NK-92 treated with Interleukin-12 subunit alpha and Interleukin-12 subunit beta, amount 100 ng/mL, for 24 hours (cell line): ENCODE data around the gene MRPL47.

Experiments used
- DNase-seq: peaks from one replicate; lab custom pipeline; 2025; lab: John Stamatoyannopoulos, UW

The MRPL47 gene

GRCh38 chr3:179590669-179591068 lies 13.8 kb downstream of the MRPL47 start:
- DNase-seq: no peak

DNA sequence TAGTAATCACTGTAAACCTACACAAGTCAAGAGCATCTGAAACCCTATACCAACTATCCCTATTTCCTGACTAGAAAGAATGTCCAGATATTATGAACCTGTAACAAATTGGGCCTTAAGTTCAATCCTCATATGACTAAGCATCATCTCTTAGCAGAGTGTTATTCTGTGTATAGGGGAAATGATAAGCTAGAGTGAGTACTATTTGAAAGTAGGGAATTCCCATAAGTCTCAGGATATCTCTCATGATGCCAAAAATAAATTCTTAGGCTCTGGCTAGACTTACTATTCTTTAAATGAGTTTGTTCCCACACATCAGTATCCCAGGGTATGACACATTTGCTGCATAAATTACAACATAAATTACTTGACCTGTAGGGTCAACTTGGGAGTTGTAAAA lies 15.3 kb downstream of the MRPL47 start:
- DNase-seq: no peak

DNA sequence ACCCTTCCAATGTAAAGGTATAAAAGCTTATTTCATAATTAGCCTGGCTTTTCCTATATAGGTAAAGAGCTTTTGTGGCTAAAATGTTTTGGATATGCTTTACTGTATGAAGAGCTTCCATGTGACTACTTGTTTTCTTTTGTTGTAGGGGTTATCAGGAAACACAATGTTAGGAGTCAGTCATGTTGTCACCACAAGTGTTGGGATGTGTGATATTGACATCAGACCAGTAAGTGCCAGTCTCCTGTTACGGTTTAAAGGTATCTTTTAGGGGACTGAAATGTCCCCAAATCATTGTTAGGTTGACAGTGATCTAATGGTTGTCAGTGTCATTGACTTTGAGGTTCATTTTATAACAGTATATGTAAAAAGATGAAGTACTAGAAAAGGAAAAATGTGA lies 23.4 kb downstream of the MRPL47 start:
- no peak for DNase-seq

GRCh38 chr3:179565496-179565895 lies 38.9 kb downstream of the MRPL47 start:
- DNase-seq: no peak

GRCh38 chr3:179563271-179563783 lies 41.1 kb downstream of the MRPL47 start:
- peak; percentile 66 for DNase-seq

- DNase-seq: peak; percentile 99
Observed at GRCh38 chr3:179562591-179563270, 41.7 kb downstream of the MRPL47 start, which contains the start of gene ACTL6A. Gene ACTL6A (plus strand): TSS chr3:179562926. CDS start chr3:179563093, 167 bp downstream.

GRCh38 chr3:179560791-179561190 lies 43.6 kb downstream of the MRPL47 start:
- no peak for DNase-seq

- DNase-seq: peak; percentile 23
Observed at GRCh38 chr3:179558742-179559364, 45.6 kb downstream of the MRPL47 start.

DNA sequence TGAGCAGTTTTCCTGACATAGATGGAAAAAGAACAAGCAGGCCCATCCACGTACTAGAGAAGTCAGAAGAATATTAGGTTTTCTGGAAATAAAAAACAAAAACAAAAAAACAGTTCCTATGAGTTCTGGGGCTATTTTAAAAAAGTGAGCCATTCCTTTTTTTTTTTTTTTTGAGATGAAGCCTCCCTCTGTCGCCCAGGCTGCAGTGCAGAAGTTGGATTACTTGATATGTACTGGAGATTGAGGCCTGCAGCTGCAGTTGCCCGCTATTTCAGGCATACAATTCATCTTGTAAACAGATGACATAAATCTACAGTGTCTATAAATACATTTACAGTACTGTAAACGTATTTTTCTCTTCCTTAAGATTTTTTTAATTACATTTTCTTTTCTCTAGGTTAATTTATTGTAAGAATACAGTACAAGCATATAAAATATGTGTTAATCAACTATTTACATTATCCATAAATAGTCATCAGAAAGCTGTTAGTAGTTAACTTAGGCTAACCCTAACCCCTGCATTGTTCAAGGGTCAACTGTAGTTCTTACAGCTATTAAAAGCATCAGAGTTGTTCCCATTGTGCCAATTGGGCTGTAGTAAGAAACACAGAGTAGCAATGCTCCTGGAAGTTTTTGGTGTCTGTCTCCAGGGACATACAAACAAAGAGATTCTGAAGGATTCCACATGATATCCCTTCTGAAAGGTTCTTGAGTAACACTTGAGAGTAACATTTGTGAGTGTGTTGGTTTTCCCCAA lies 52.9 kb downstream of the MRPL47 start:
- no peak for DNase-seq

GRCh38 chr3:179546814-179547241 lies 57.6 kb downstream of the MRPL47 start:
- no peak for DNase-seq

GRCh38 chr3:179544981-179545645 lies 59.3 kb downstream of the MRPL47 start:
- DNase-seq: no peak

DNA sequence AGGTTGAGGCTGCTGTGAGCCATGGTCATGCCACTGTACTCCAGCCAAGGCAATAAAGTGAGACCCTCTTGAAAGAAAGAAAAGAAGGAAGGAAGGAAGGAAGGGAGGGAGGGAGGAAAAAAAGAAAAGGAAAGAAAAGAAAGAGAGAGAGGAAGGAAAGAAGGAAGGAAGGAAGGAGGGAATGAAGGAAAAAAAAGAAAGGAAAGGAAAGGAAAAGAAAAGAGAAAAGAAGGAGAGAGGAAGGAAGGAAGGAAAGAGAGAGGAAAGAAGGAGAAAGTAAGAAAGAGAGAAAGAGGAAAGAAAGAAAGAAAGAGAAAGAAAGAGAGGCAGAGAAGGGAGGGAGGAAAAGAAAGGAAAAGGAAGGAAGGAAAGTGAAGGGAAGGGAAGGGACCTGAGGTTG lies 62.1 kb downstream of the MRPL47 start:
- no peak for DNase-seq

DNA sequence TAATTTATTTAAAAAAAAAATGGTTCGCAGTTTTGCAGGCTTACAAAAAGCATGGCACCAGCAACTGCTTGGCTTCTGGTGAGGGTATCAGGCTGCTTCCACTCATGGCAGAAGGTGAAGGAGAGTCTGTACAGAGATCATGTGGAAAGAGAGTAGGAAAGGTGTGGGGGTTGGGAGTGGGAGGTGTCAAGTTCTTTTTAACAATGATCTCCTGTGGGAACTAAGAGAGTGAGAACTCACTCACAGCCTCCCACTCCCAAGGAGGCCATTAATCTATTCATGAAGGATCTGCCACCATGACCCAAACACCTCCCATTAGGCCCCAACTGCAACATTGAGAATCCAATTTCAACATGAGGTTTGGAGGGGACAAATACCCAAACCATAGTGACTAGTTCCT lies 62.8 kb downstream of the MRPL47 start:
- DNase-seq: no peak

DNA sequence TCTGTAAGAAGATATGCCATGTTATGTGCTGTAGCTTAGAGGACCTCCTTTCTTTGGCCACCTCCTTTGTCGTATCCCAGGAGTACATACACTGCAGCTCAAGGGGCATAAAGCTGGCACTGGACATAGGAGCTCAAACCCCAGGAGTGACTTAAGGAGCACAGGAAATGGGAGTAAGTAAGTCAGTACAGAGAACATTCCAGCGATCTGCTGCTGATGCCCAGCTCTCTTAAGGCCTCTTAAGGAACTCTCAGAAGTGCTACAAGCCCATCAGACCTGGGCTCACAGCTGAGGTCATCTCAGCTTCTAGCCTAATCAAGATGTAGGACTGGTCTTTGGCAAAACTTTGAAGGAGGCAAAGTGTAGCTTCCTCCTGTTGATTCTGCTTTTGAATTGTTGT lies 63.3 kb downstream of the MRPL47 start:
- DNase-seq: no peak
